Activated T-helper 17 cell treated with anti-CD3 and anti-CD28 coated beads, Interleukin-2, amount 50 U/mL, for 72 hours (primary cell): Measurements from ENCODE around the gene MTARC2. TPM values are rescaled to one million over a fixed set of nuclear protein-coding genes. Genes with fewer than 3 reads are reported as not detected.

Experiments used
- ATAC-seq: fragments of 150-1000 bp; cut with Tn5 transposase; replicated peaks from 2 replicates; pipeline ENCODE4 v1.10.0; 2021; ENCODE audit warnings: mild to moderate bottlenecking, moderate library complexity
- H3K27ac Mint-ChIP-seq: one replicate; pipeline ENCODE4 v1.8.0; 2022; ENCODE audit warnings: mixed read lengths
- H3K27me3 Mint-ChIP-seq: one replicate; pipeline ENCODE4 v1.8.0; 2022; ENCODE audit warnings: mixed read lengths
- H3K36me3 Mint-ChIP-seq: one replicate; pipeline ENCODE4 v1.8.0; 2022; ENCODE audit warnings: low read depth, mild to moderate bottlenecking, mixed read lengths
- H3K4me1 Mint-ChIP-seq: one replicate; pipeline ENCODE4 v1.8.0; 2022; ENCODE audit warnings: mixed read lengths
- H3K4me3 Mint-ChIP-seq: one replicate; pipeline ENCODE4 v1.8.0; 2022; ENCODE audit warnings: mild to moderate bottlenecking, mixed read lengths
- H3K9me3 Mint-ChIP-seq: one replicate; pipeline ENCODE4 v1.8.0; 2022; ENCODE audit warnings: mixed read lengths
- total RNA-seq, 2 donors: library from RNA; stranded (reverse); gene quantifications; one replicate each; pipeline ENCODE4 v1.2.3, GENCODE V29; 2022

Gene MTARC2
- total RNA-seq, 2 donors from 2014 or later = not detected

DNA sequence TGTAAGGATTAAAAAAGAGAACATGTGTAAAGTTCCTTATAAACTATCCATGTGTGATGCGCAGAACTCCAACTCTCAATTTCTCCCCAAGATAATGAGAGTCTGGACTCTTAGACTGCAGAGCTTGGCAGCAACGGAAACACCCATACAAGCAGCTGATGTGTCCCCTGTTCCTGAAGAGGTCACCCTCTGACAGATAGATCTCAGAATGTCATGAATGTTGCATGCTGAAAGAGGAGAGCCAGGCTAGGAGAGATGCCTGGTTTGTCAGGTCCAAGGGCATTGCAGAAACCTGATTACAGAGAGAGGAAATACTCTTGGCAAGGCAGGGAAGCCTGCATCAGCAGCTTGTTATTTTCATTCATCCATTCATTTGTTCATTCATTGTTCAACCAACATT, 62.8 kb downstream of the MTARC2 start:
- H3K4me1 Mint-ChIP-seq = no peaks in the 10 kb centered on the region
- peak overlapping the region; percentile 62 for H3K4me3 Mint-ChIP-seq
- H3K36me3 Mint-ChIP-seq = no peaks in the 10 kb centered on the region
- ATAC-seq = no peak
- H3K9me3 Mint-ChIP-seq = no peaks in the 10 kb centered on the region
- H3K27ac Mint-ChIP-seq = no peak overlapping the region
- peaks cover 22% of the 10 kb centered on the region for H3K27me3 Mint-ChIP-seq

DNA sequence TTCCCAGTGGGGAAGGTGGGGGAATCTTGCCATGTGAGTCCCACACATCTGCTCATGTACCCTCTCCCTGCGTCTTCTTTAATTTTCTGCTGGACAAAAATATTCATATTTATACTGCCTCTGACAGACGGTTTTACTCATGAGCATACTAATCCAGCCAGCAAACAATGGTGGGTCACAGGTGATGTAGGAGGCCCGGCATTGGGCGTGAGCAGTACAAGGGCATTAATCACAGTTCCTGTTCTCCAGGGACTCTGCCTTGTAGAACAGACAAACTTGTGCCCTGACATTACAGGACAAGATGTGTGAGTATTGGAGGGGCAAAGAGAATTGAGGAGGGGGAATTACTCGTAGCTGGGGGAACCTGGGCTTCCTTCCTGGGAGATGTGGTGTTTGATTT, 63.6 kb downstream of the MTARC2 start:
- Mint-ChIP-seq H3K4me3 (no peak overlapping the region), H3K36me3 (no peaks in the 10 kb centered on the region), H3K4me1 (no peaks in the 10 kb centered on the region), H3K27me3 (peaks cover 19% of the 10 kb centered on the region), H3K27ac (no peak overlapping the region), H3K9me3 (no peaks in the 10 kb centered on the region)
- no peak for ATAC-seq

DNA sequence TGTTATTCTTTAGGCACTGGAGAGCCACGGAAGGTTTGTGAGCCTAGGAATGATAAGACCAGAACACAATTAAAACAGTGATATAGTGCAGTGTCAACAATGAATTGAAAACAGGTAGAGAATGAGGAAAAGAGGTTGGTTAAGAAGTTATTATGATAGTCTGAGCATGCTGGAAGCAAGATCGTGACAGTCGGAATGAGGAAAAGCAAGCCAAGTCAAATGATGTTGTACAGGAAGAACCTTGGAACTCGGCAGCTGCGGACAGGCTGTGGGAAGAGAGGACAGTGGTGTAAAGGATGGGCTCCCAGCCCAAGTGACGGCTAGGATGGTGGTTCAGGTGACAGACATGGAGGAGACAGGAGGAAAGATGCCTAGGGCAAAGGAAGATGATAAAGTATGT, 64.2 kb downstream of the MTARC2 start:
- H3K36me3 Mint-ChIP-seq = no peaks in the 10 kb centered on the region
- H3K4me1 Mint-ChIP-seq = no peaks in the 10 kb centered on the region
- no peak for ATAC-seq
- H3K27ac Mint-ChIP-seq = no peak overlapping the region
- H3K4me3 Mint-ChIP-seq = no peak overlapping the region
- H3K9me3 Mint-ChIP-seq = no peaks in the 10 kb centered on the region
- H3K27me3 Mint-ChIP-seq = peaks cover 19% of the 10 kb centered on the region

DNA sequence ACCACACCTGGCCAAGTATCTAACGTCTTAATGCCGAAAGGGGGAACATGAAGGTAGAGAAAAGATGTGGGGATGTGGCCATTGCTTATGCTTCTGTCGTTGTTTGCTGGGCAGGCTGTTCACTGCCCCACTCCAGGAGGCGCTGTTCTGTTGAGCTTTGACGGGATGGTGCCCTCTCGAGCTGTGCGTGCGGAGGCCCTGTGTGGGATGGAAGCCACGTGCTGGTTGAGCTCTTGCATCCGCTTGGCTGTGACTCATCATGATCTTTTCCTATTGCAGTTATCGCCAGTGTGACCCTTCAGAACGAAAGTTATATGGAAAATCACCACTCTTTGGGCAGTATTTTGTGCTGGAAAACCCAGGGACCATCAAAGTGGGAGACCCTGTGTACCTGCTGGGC, 64.9 kb downstream of the MTARC2 start:
- H3K4me1 Mint-ChIP-seq = no peaks in the 10 kb centered on the region
- peaks cover 16% of the 10 kb centered on the region for H3K27me3 Mint-ChIP-seq

DNA sequence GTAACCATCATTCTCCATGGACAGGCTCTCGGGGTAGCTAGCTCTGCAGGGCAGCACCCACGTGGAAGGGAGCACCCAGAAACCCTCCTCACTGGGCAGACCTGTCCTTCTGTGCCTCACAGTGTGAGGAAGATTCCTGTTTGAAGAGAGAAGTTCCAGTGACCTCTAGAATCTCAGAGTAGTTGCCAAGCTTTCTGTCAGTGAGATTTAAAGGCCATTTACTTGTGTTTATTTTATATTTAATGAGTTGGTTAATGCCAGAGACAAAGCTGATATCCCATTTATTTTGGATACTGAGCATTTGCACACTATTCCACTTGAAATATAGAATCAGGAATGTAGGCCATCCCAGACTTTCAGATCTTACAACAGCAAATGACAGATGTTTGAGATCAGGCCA, 67.3 kb downstream of the MTARC2 start:
- H3K27ac Mint-ChIP-seq = no peak overlapping the region
- no peaks in the 10 kb centered on the region for H3K36me3 Mint-ChIP-seq
- H3K4me3 Mint-ChIP-seq = no peak overlapping the region
- no peak for ATAC-seq
- H3K27me3 Mint-ChIP-seq = peaks cover 16% of the 10 kb centered on the region
- H3K9me3 Mint-ChIP-seq = no peaks in the 10 kb centered on the region
- no peaks in the 10 kb centered on the region for H3K4me1 Mint-ChIP-seq

More for the DNA sequence above, 64.9 kb downstream of the MTARC2 start:
- Mint-ChIP-seq H3K4me3 (no peak overlapping the region), H3K9me3 (no peaks in the 10 kb centered on the region), H3K36me3 (no peaks in the 10 kb centered on the region), H3K27ac (no peak overlapping the region)
- no peak for ATAC-seq

DNA sequence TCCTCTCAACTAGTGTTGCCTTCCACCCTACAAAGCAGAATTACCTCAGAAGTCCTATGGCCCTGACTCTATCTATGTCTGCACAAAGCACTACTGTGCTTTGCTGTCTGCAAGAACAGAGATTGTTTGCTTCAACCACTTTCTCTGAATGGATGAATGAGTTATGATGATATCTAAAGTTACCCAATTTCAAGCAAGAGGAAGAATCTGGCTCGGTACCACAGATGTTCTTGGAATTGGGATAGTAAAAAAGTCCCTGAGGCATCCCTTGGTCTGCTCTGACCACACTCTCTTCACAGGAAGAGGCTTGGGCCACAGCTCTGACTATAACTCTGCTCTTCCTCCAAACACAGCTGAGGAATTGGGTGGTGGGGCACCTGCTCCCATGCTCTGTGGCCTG, 69.8 kb downstream of the MTARC2 start:
- Mint-ChIP-seq H3K4me1 (no peaks in the 10 kb centered on the region), H3K27ac (no peak overlapping the region), H3K27me3 (peaks cover 16% of the 10 kb centered on the region), H3K36me3 (no peaks in the 10 kb centered on the region), H3K4me3 (no peak overlapping the region), H3K9me3 (no peaks in the 10 kb centered on the region)
- no peak for ATAC-seq

DNA sequence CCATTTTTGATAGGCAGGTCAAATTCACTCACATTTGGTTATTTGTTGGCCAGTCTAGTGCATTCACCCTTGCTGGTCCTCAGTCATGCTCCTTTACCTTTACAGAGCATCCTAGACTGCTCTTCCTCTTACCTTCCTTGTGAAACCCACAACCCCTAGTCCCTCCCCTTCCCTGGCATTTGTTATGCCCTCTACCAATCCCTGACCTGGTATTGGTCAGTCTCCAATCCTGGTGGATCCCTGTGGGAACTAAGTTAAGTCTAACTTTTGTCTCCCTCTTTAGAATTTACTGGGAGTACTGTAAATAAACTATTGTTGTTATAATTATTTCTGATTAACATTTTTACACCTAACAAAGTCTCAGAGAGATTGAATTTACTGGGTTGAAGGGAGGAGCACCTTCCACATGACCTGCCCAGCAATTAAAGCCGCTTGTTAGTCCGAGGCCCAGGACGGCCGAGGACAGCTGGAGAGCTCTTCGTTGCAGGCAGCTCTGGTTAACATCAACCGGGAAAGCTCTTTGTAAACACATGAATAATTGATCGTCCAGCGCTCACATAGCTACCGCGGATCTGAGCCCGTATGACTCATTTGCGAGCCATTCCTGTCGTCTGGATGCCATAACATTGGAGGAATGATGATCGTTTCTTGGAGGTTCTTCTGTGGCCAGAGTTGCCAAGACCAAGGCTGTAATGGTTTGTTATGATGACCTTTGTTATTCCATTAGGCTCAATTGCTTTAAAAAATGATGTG, 70.5 kb downstream of the MTARC2 start:
- Mint-ChIP-seq H3K27me3 (peaks cover 20% of the 10 kb centered on the region), H3K9me3 (no peaks in the 10 kb centered on the region), H3K27ac (no peak overlapping the region), H3K4me3 (no peak overlapping the region), H3K4me1 (no peaks in the 10 kb centered on the region), H3K36me3 (no peaks in the 10 kb centered on the region)
- no peak for ATAC-seq

DNA sequence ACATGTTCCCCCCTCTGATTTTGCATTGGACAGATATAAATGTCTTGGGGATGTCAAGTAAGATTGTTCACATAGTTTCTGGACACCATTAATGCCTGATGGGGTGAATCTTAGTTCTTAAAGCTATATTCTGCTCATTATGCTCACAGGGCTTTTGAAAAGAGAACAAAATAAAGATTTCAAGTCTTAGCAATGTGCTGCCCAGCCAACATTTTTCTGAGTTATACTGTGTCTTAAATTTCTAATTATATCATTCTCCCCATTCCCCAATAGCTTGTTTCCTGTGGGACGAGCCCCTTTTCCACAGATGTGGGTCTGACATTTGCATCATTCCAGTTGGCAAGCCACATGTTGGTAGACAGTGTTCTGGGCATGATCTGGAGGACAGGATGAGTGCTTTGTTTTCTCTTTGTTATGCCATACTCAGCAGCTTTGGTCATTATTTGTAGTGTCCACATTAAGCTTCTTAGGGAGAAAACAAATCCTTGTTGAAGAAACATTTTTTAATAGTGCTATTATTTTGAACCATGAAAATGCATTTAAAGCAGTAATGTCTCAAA, 71.4 kb downstream of the MTARC2 start:
- no peaks in the 10 kb centered on the region for H3K36me3 Mint-ChIP-seq
- H3K27me3 Mint-ChIP-seq = peaks cover 21% of the 10 kb centered on the region
- no peak overlapping the region for H3K4me3 Mint-ChIP-seq
- H3K4me1 Mint-ChIP-seq = no peaks in the 10 kb centered on the region
- H3K27ac Mint-ChIP-seq = no peak overlapping the region
- no peaks in the 10 kb centered on the region for H3K9me3 Mint-ChIP-seq
- ATAC-seq = no peak

DNA sequence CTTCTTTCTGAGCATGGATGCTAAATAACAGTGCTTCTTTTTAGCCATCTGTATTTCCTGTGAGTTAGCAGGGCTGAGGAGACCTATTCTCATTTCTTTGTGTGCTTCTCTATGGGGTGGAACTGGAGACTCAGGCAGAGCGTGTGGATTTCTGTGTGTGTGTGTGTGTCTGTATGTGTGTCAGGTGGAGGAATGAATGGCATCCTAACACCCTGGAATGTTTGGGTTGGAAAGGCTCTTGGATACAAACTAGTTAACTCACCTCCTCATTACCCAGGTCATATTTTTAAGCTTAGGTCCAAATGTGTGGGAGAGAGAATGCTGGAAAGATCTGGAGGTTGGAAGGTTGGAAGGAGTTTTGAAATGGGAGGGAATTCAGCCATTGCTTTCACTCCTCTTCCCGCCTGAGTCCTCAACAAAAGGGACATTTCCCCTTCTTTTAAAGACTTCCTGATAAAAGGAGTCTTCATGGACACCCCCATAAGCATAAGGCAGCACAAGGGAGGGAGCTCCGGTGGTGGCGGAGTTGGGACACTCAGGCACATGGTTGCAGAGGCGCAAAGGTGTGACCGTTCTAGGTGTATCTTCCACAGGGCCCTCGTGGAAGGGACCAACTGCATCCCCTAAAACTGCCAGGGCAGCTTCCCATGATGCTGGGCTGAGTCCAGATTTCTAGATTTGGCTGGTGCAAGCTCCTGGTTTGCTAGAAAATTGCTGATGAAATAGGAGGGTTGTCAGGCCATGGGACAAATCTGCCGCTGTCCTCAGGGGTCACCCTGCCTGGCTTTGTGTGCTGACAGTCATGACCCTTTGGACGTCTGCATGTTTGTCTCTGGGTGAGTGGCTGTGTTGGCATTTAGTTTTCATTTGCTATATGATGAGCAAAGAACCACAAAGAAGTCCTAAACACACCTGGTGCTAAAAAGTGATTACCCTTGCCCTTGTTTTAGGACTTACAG, 76.2 kb downstream of the MTARC2 start:
- Mint-ChIP-seq H3K36me3 (no peaks in the 10 kb centered on the region), H3K27me3 (peaks cover 31% of the 10 kb centered on the region), H3K27ac (no peak overlapping the region), H3K4me1 (no peaks in the 10 kb centered on the region), H3K9me3 (no peaks in the 10 kb centered on the region), H3K4me3 (no peak overlapping the region)
- no peak for ATAC-seq

DNA sequence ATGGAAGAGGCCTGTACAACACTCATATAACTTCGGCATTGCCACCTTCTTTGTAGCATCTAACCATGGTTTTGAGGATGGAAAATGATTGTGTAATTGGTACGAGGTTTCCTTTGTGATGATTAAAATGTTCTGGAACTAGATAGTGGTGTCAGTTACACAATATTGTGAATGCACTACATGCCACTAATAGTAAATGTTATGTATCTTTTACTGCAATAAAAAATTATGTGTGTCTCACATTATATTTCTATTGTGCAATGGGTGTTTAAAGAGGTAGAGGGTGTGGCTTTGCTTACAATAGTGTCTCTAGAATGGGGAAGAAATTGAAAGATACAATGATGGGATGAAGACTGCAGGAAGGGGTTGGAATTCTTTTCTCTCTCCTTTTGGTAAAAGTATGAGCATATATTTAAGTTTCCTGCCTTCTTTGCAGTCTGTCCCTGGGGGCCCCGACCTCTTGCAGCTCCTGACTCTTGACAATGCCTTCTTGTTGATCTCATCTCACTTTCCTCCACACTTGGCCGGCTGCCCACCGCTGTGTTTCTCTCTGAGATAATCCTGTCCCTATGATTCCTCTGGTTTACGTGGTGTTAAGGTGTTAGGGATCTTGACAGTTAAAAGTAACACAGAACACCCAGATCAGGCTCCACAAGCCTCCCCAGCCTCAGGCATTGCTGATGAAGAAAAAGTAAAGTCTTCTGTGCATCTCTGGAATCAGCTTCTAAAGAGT, 77.9 kb downstream of the MTARC2 start:
- no peak for ATAC-seq
- no peak overlapping the region for H3K4me3 Mint-ChIP-seq
- peaks cover 36% of the 10 kb centered on the region for H3K27me3 Mint-ChIP-seq
- no peak overlapping the region for H3K27ac Mint-ChIP-seq
- no peaks in the 10 kb centered on the region for H3K9me3 Mint-ChIP-seq
- H3K4me1 Mint-ChIP-seq = no peaks in the 10 kb centered on the region
- no peaks in the 10 kb centered on the region for H3K36me3 Mint-ChIP-seq

DNA sequence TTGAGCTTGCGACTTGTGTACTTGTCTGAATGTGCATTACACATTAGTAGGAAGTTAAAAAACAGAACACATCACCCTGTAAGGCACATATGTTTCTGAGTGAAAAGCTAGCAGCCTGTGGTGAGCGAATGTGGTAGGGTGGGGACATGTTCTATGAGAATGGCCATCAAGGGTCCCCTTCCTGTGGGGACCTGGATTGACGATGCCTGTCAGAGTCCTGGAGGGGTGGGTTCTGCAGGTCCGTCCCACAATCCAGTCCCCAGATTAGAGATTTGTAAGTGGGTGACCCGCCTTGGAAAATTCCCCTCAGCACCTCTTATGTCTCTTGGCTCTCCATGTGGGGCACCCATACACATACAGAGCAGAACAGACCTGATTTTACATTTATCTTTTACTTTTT, 78.6 kb downstream of the MTARC2 start:
- Mint-ChIP-seq H3K27me3 (peaks cover 34% of the 10 kb centered on the region), H3K36me3 (no peaks in the 10 kb centered on the region), H3K27ac (no peak overlapping the region), H3K4me3 (no peak overlapping the region), H3K9me3 (no peaks in the 10 kb centered on the region), H3K4me1 (no peaks in the 10 kb centered on the region)
- ATAC-seq = no peak

DNA sequence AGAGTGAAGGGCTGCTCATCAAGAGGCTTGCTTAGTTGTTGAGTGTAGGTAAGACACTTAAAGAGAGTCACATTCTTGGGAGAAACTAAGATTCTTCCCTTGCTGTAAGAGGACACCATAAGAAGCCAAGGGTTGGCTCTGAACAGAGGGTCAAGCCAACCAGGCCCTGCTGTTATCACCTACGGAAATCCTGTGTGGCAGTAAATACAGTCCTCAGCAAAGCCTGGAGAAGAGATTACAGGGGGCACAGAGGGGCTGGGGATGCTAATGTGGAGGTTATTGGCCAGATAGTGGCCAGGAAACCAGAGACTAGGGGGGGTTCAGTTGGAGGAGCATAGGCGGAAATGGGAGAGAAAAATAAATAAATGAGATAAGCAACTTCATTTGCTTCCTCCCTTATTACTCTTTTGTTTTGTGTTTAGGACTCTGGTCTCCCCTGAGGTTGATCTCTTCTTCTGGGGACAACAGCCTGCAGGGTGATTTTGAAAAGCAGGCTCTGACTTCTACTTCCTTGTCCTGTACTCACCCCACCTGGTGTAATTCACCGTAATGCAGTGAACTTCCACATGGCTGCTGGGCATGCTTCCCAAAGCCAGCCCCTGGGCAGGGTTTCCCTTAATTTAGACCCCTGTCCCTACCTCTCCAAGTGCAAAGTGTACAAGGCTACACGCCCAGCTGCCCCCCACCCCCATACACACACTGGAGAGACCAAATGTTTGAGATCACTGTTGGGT, 79.5 kb downstream of the MTARC2 start:
- no peaks in the 10 kb centered on the region for H3K9me3 Mint-ChIP-seq
- no peaks in the 10 kb centered on the region for H3K4me1 Mint-ChIP-seq
- peaks cover 34% of the 10 kb centered on the region for H3K27me3 Mint-ChIP-seq
- H3K27ac Mint-ChIP-seq = no peak overlapping the region
- H3K4me3 Mint-ChIP-seq = no peak overlapping the region
- no peaks in the 10 kb centered on the region for H3K36me3 Mint-ChIP-seq
- no peak for ATAC-seq

DNA sequence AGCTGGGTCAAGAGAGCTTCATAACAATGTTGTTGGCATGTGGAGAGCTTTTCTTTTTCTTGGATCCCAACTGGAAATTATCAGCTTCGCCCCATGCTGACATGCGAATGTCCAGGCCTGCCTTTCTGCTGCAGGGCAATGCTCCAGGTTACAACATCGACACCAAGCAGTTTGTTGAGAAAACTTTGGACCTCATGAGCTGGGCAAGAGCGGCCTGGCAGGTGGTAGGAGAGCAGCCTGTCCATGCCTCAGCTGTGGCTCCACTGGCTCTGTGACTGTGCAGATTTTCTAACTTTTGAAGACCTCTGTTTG, 80.0 kb downstream of the MTARC2 start:
- no peaks in the 10 kb centered on the region for H3K9me3 Mint-ChIP-seq
- H3K27me3 Mint-ChIP-seq = peaks cover 34% of the 10 kb centered on the region
- H3K4me1 Mint-ChIP-seq = no peaks in the 10 kb centered on the region
- H3K4me3 Mint-ChIP-seq = no peak overlapping the region
- no peak for ATAC-seq
- H3K27ac Mint-ChIP-seq = no peak overlapping the region
- no peaks in the 10 kb centered on the region for H3K36me3 Mint-ChIP-seq
